Fibroblast of skin of scalp (primary cell): ENCODE results near the gene AKR1E2.
"Not testable (repeated sequence)": the region's sequence is repeated elsewhere in the genome, so short reads cannot be mapped to it uniquely, and the experiment has no call there.

Source experiments
- DNase-seq: peaks from one replicate; pipeline ENCODE4 v3.0.0-alpha.2; 2013

AKR1E2 gene

GRCh38 chr10:4813496-4813895, 12.5 kb upstream of the AKR1E2 start:
- no peak for DNase-seq

- DNase-seq, result not testable (repeated sequence)
Observed at GRCh38 chr10:4815646-4816180, 10.3 kb upstream of the AKR1E2 start.

- no peak for DNase-seq
Observed at GRCh38 chr10:4816966-4817365, 9.0 kb upstream of the AKR1E2 start.

GRCh38 chr10:4819067-4819466, 6.9 kb upstream of the AKR1E2 start:
- DNase-seq, result no peak

- no peak for DNase-seq
Observed at GRCh38 chr10:4819707-4820106, 6.3 kb upstream of the AKR1E2 start.

GRCh38 chr10:4820804-4821401, 5.1 kb upstream of the AKR1E2 start:
- DNase-seq, result no peak

- DNase-seq, result no peak
Observed at GRCh38 chr10:4822208-4822607, 3.8 kb upstream of the AKR1E2 start.

- DNase-seq, result no peak
Observed at GRCh38 chr10:4824791-4825310, 1.2 kb upstream of the AKR1E2 start.

- no peak for DNase-seq
Observed at GRCh38 chr10:4825456-4825867, 545 bp upstream of the AKR1E2 start.

GRCh38 chr10:4826792-4827324, 851 bp downstream of the AKR1E2 start:
- no peak for DNase-seq

- DNase-seq, result no peak
Observed at GRCh38 chr10:4828005-4828404, 2.0 kb downstream of the AKR1E2 start.

- DNase-seq, result no peak
Observed at GRCh38 chr10:4830551-4830950, 4.5 kb downstream of the AKR1E2 start.

GRCh38 chr10:4831091-4831490, 5.1 kb downstream of the AKR1E2 start:
- no peak for DNase-seq

GRCh38 chr10:4833286-4833685, 7.3 kb downstream of the AKR1E2 start:
- DNase-seq, result no peak

GRCh38 chr10:4834898-4835405, 8.9 kb downstream of the AKR1E2 start:
- DNase-seq, result no peak

- no peak for DNase-seq
Observed at GRCh38 chr10:4835494-4835918, 9.5 kb downstream of the AKR1E2 start.

GRCh38 chr10:4836416-4836969, 10.5 kb downstream of the AKR1E2 start:
- no peak for DNase-seq

- DNase-seq, result no peak
Observed at GRCh38 chr10:4837551-4837950, 11.5 kb downstream of the AKR1E2 start.

- no peak for DNase-seq
Observed at GRCh38 chr10:4838743-4839142, 12.7 kb downstream of the AKR1E2 start.

GRCh38 chr10:4839353-4839752, 13.3 kb downstream of the AKR1E2 start:
- no peak for DNase-seq

GRCh38 chr10:4840151-4840550, 14.1 kb downstream of the AKR1E2 start:
- no peak for DNase-seq

GRCh38 chr10:4843525-4844180, 17.6 kb downstream of the AKR1E2 start:
- no peak for DNase-seq

- no peak for DNase-seq
Observed at GRCh38 chr10:4844864-4845263, 18.9 kb downstream of the AKR1E2 start.
